Stomach smooth muscle (tissue), 2 donors: Measurements from ENCODE around the gene EPC1.
"Not testable (repeated sequence)": the region's sequence is repeated elsewhere in the genome, so short reads cannot be mapped to it uniquely, and the experiment has no call there.

Source experiments
- H3K27ac ChIP-seq: one replicate; pipeline ENCODE4 v1.7.0; 2013; ENCODE audit warnings: mild to moderate bottlenecking, low read length, inconsistent platforms
- H3K27me3 ChIP-seq, 2 donors: one replicate each; pipeline ENCODE4 v1.7.0; 2013; ENCODE audit warnings: low read length in 2 of 2; ENCODE audit not compliant: insufficient read depth in 2 of 2, control insufficient read depth in 1 of 2
- H3K36me3 ChIP-seq, 2 donors: one replicate each; pipeline ENCODE4 v1.7.0; 2013; ENCODE audit warnings: low read length in 2 of 2; ENCODE audit not compliant: control insufficient read depth in 2 of 2, insufficient read depth in 2 of 2
- H3K4me1 ChIP-seq: one replicate; pipeline ENCODE4 v1.7.0; 2013; ENCODE audit warnings: low read length; ENCODE audit not compliant: control insufficient read depth, insufficient read depth
- H3K4me3 ChIP-seq, 2 donors: one replicate each; pipeline ENCODE4 v1.7.0; 2013; ENCODE audit warnings: low read length in 2 of 2
- H3K9ac ChIP-seq, 2 donors: one replicate each; pipeline ENCODE4 v1.7.0; 2013; ENCODE audit warnings: low read length in 2 of 2, mild to moderate bottlenecking in 1 of 2
- H3K9me3 ChIP-seq, 2 donors: one replicate each; pipeline ENCODE4 v1.7.0; 2013; ENCODE audit warnings: low read length in 2 of 2; ENCODE audit not compliant: control insufficient read depth in 2 of 2
- donor health status: healthy.
- donor health status: Pancreatic carcinoma.

Gene EPC1

GRCh38 chr10:32367793-32368453 is 21.0 kb upstream of the EPC1 start:
- Histone ChIP-seq H3K9me3 (no peaks in the 10 kb centered on the region), H3K27ac (no peak overlapping the region), H3K27me3 (no peaks in the 10 kb centered on the region), H3K4me1 (no peaks in the 10 kb centered on the region), H3K9ac (peak overlapping the region in 1 of 2 donors; percentile 8), H3K4me3 (peak overlapping the region in 1 of 2 donors; percentile 23), H3K36me3 (no peaks in the 10 kb centered on the region)

DNA sequence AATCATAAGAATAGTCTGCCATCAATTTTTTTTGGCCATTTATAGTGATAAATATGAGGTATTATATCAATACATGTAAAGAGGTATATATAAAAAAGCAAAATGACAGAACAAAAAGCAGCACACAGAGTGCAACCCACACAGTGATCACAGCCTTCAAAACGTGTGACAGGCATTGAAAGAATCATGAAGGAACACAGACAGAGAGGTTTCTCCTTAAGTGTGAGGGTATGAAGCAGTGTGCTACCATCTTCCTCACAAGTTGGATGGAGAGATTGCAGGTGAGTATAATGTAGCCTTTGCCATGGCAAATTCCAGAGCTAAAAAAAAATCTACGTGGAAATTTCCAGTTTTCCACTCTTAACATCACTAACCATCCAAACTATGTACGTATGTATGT is 19.6 kb upstream of the EPC1 start:
- Histone ChIP-seq H3K27ac (no peak overlapping the region), H3K9ac (no peak overlapping the region), H3K27me3 (no peaks in the 10 kb centered on the region), H3K36me3 (no peaks in the 10 kb centered on the region), H3K9me3 (no peaks in the 10 kb centered on the region), H3K4me3 (no peak overlapping the region), H3K4me1 (peaks cover 8% of the 10 kb centered on the region)

- no peak overlapping the region for H3K9ac ChIP-seq
- peak overlapping the region in 1 of 2 donors; percentile 4 for H3K4me3 ChIP-seq
- H3K36me3 ChIP-seq = no peaks in the 10 kb centered on the region
- H3K4me1 ChIP-seq = peaks cover 8% of the 10 kb centered on the region
- H3K27ac ChIP-seq = no peak overlapping the region
- H3K9me3 ChIP-seq = no peaks in the 10 kb centered on the region
- H3K27me3 ChIP-seq = no peaks in the 10 kb centered on the region
Measured at GRCh38 chr10:32366111-32366510, 19.2 kb upstream of the EPC1 start.

GRCh38 chr10:32365404-32365803 is 18.4 kb upstream of the EPC1 start:
- not testable (repeated sequence) for H3K4me1 ChIP-seq, H3K9ac ChIP-seq

DNA sequence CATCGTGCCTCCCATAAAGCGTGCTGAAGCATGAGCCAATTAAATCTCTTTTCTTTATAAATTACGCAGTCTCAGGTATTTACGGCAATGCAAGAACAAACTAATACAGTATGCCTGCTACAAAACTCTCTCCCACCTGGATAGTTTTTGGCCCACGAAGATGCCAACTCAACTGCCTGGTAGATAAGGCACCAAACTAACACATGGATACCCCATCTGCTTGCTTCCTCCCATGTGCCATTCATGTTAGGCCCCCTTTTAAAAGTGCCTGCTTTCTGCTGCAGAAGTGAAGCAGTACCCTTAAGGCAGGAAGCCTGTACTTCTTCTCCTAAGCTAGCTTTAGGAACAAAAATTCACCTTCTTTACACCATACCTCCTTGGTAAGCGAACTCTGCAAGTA is 15.6 kb upstream of the EPC1 start:
- no peaks in the 10 kb centered on the region for H3K9me3 ChIP-seq
- H3K4me3 ChIP-seq = no peak overlapping the region
- no peak overlapping the region for H3K27ac ChIP-seq
- no peak overlapping the region for H3K9ac ChIP-seq
- H3K36me3 ChIP-seq = no peaks in the 10 kb centered on the region
- H3K27me3 ChIP-seq = no peaks in the 10 kb centered on the region
- H3K4me1 ChIP-seq = peaks cover 8% of the 10 kb centered on the region

More at GRCh38 chr10:32365404-32365803, 18.4 kb upstream of the EPC1 start:
- not testable (repeated sequence) for H3K36me3 ChIP-seq, H3K27ac ChIP-seq, H3K9me3 ChIP-seq, H3K4me3 ChIP-seq, H3K27me3 ChIP-seq

DNA sequence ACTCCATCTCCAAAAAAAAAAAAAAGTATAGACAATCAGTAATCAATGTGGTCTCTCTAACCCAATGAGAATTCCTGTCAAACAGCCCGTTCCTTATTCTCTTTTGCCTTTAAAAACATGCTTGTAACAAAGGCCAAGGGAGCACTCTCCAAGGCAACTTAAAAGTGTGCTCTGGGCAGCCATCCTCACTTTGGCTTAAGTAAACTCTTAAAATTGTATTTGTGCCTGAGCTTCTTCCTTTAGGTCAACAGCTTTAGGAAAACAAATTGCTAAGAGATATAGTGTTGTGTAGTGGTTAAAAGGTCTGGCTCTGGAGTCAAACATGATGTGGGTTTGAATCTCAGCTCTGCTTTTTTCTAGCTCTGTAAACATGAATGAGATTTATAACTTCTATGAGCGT is 13.9 kb upstream of the EPC1 start:
- no peaks in the 10 kb centered on the region for H3K9me3 ChIP-seq
- no peak overlapping the region for H3K27ac ChIP-seq
- H3K27me3 ChIP-seq = no peaks in the 10 kb centered on the region
- H3K4me3 ChIP-seq = no peak overlapping the region
- peaks cover 0 to 2% of the 10 kb centered on the region in 2 donors for H3K36me3 ChIP-seq
- H3K4me1 ChIP-seq = peaks cover 12% of the 10 kb centered on the region
- no peak overlapping the region for H3K9ac ChIP-seq

- Histone ChIP-seq H3K4me1 (peaks cover 12% of the 10 kb centered on the region), H3K36me3 (peaks cover 0 to 2% of the 10 kb centered on the region in 2 donors), H3K9me3 (no peaks in the 10 kb centered on the region), H3K4me3 (no peak overlapping the region), H3K27me3 (no peaks in the 10 kb centered on the region), H3K9ac (no peak overlapping the region), H3K27ac (no peak overlapping the region)
Measured at GRCh38 chr10:32360241-32360640, 13.3 kb upstream of the EPC1 start.

DNA sequence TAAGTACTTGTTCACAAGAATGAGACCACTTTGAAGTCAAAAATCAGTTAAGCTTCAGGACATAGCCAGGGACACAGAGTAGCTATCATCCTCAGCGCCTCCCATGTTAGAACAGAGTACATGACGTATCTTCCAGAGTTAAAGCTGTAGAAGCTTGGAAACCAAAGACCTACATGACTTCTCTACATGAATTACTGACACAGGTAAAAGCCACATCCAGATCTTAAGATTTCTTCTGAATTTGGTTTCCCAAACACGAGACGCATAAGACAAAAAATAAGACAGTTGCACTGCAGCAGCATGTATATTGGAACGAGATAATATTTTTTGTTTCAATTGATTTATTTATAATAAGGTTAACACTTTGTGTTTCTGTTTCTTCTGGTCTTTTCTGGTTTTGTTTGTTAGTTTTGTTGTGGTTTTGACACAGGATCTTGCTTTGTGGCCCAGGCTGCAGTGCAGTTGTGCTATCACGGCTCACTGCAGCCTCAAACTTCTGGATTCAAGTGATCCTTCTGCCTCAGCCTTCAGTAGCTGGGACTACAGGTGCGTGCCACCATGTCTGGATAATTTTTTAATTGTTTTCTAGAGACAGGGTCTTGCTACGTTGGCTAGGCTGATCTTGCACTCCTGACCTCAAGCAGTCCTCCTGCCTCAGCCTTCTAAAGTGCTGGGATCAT is 10.2 kb upstream of the EPC1 start:
- Histone ChIP-seq H3K27me3 (no peaks in the 10 kb centered on the region), H3K9me3 (no peaks in the 10 kb centered on the region), H3K4me3 (no peak overlapping the region), H3K4me1 (peaks cover 9% of the 10 kb centered on the region), H3K9ac (no peak overlapping the region), H3K36me3 (peaks cover 0 to 2% of the 10 kb centered on the region in 2 donors), H3K27ac (no peak overlapping the region)

- H3K4me3 ChIP-seq, H3K27me3 ChIP-seq, H3K27ac ChIP-seq, H3K4me1 ChIP-seq, H3K36me3 ChIP-seq, H3K9ac ChIP-seq, H3K9me3 ChIP-seq: not testable (repeated sequence)
Measured at GRCh38 chr10:32354690-32355089, 7.7 kb upstream of the EPC1 start.

DNA sequence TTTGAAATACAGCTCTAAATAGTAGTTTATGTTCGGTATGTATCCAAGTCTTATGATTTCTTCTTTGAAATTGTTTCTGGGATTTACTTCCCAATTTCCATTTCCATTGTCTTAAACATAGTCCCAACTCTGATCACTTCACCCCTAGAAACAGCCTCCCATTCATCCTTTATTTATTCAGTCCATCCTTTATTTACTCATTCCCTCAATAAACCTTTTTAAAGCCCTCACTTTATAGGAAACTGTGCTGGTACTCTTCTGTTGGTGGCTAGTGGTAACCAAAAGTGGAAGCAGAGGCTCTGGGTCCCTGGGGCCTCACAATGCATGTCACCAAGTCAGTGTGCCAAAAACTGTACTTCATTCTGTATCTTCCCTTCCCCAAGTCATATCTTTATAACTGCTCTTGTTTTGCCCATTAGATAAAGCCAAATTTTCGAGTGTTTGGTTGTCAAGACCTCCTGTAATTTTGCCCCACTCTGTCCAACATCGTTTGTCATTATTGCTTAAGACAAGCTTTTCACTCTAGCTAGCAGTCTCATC is 3.9 kb upstream of the EPC1 start:
- Histone ChIP-seq H3K4me3 (no peak overlapping the region), H3K36me3 (no peaks in the 10 kb centered on the region), H3K9ac (no peak overlapping the region), H3K27me3 (no peaks in the 10 kb centered on the region), H3K27ac (no peak overlapping the region), H3K9me3 (no peaks in the 10 kb centered on the region), H3K4me1 (peaks cover 3% of the 10 kb centered on the region)
